ENCODE measurements around the gene FBXL7.

Gene FBXL7

DNA sequence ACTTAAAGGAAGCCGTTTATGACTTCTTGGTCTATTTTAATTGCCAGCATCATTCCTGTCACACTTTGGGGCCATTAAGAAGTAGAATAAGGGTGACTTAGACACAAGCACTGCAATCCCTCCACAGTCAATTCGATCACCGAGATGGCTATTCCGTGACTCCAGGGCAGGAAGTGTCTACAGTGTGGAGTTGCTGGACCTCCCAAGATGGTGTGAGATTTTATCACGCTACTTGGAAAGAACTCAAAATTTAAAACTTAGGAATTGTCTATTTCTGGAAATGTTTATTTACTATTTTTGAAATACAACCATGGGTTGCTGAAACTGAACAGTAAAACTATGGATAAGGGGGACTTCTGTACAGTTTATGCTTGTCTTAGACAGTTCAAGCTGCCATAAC is 6.2 kb downstream of the FBXL7 start:
- DNase-seq, result no peak

- no peak for DNase-seq
Observed at GRCh38 chr5:15506897-15507296, 6.9 kb downstream of the FBXL7 start.

DNA sequence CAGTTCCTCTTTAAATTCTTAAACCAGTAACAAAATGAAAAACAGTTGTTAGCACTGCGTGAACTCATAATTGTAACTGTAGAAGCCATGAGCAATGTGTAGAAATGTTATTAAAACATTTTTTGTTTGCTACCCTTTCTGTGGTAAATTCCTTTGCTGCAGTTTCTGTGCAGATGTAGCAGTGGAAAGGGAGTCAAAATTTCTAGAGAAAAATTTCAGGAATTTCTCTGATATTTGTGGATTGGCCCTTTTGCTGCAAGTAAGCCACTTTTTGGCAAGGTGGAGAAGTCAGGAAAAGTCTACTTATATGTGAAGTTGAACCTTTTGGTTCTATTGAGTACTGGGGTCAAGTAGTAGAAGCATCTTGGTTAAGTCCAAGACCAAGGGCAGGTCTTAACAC is 10.1 kb downstream of the FBXL7 start:
- DNase-seq, result no peak

- no peak for DNase-seq
Observed at GRCh38 chr5:15510831-15511230, 10.9 kb downstream of the FBXL7 start.

DNA sequence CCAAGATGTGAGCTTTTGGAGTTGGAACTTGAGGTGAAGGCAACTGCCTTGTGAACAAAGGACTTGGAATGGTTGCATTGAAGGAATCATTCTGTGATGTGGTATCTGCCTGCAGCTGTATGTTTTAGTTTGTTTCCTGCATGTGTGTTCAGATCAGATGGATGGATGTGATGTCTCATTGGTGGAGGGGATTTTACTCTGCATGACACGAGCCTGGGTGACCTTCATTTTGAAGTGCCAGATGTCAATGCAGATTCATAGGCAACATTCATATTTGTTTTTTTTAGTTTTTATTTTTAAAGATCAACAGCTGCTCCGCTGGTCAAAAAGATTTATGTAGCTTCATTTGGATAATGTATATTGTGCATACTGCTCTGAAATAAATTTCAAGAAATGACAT is 13.5 kb downstream of the FBXL7 start:
- no peak for DNase-seq

DNA sequence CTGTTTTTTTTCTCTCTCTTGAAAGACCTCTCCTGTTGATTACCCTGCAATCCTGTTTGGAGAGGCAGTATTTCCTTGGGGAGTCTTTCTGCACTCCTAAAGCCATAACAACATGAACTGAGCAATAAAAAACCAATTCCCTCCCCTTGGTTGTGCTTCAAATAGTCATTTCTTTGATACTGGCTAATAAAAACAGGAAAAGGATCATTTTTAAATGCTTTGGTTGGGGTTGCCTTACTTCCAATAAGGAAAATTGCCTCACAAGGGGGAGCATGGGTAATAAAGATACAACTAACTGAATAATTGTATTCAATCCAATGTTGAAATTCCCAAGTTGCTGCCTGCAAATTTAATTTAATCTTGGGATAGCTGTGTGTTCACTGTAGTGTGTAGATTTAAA is 13.9 kb downstream of the FBXL7 start:
- no peak for DNase-seq

- DNase-seq, result no peak
Observed at GRCh38 chr5:15515229-15515628, 15.2 kb downstream of the FBXL7 start.

GRCh38 chr5:15516486-15516885 is 16.5 kb downstream of the FBXL7 start:
- DNase-seq, result no peak

- no peak for DNase-seq
Observed at GRCh38 chr5:15518786-15519185, 18.8 kb downstream of the FBXL7 start.

DNA sequence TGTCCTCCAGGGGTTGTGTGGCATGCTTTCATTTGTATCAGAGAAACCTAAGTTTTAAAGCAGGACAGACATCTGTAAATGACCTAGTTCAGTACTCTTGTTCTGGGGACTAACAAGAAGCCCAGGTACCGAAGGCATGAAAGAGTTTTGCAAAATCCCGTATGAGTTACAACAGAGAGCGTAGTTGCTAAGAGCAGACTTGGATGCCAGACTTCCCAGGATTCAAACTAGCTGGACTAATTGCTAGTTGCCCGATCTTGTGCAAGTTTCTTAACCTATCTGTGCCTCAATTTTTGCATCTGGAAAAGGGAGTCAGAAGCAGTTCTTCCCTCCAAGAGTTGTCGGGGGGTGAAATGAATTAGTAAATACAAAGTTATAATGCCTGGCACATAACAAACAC is 20.9 kb downstream of the FBXL7 start:
- no peak for DNase-seq

DNA sequence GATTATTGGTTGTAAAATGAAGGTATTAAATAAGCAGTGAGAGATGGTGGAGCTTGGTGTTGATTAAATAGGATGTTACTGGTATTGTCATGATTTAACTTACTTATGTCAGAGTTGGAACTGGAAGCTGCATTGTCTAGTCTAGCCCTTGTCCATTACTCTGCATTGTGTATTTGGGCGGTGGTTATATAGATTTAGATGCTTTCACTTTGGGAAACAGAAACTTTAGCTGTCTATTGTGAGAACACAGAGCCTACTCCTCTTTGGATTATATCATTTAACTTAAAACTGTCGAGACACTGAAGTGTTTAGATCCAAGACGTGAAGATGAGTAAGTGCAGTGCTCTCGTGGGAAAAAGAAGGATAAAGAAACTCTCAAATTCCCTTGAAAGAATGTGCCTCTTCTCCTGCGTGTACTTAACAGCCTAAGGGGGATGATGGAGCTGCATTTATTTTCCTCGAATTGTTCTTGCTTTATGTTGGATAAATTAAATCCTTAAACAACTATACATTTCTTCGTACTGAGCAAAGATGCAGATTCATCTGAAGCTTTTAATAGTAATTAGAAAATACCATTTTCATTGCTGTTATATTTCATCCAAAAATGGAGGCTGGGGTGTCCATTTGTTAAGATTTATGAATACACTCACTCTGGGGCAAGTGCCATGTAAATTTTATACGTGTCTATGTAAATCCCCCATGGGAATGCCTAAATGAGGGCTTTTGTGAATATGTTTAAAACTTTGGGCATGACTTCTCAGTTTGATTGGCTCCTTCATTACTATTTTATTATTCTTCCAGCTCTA is 21.6 kb downstream of the FBXL7 start:
- no peak for DNase-seq

DNA sequence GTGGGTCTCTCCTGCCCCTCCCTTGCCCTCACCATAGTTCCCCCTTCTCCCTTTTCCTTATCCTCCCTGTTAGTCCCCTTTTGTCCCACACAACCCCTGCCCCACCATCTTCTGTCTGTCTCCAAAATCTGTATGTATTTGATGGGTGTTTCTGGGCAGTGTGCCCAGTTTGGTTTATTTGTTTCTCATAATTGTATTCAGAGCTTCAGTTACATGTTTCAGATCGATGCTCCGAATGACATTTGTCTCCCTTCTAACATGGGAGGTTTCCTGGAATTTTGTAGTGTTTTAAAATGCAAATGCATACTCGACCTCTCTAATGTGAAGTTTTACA is 22.2 kb downstream of the FBXL7 start:
- DNase-seq, result no peak

DNA sequence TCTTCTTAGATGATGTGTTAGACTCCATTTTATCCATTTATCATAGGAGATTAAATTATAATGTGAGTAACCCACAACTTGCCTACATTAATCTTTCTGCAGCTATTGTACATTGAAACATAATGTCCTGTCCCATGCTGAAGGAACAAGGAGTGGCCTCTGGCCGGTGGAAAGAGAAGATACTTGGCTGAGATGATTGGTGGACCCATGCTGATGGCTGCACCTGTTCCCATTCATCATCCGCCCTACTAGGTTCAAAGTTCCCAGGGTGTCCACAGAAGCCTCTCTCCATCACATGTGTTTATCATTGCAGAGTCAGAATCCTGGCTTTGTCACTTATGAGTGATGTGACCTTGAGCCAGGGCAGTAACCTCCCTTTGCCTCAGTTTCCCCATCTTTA is 24.7 kb downstream of the FBXL7 start:
- DNase-seq, result no peak

DNA sequence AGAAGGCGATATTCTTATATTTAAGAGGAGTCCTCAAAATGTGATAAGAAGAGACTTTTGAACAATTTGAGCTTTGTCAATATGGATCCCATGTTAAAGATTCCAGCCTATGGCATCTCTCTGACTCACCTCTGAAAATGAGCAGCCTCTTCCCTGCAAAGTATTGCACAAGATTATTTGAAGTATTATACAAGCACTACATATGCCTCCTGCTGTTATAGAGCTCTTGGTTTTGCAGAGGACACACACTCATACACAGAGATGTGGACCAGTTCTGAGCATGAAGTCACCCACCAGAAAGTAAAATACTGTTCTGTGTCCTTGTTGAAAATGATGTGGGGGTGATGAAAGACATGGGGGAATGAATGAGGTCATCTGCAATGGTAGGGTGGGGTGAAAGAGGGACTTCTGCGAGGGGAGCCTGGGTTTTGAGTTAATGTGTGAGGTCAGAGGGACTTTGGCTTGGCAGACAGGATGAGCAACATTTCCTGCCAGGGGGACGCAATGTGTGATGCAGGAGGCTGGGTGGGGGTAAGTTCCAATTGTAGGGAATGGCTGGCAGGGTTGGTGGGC is 25.8 kb downstream of the FBXL7 start:
- DNase-seq, result no peak

DNA sequence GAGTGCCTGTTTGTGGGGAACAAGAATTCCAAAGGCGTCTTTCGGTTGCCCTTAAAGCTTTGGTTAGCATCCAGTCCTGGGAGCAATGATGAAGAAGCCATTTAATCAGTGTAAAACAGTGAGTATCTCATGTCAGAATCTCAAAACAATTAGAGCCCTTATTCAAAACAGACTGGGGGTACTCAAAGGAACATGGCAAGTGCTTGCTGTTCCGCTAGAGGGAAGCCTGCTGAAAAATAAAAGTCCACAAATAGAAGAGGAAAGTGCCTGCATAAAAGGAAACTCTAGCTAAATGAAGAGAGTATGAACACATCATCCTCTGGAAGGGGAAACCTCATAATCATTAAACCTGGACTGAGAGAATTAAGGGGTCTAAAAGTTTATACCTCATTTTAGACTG is 26.4 kb downstream of the FBXL7 start:
- no peak for DNase-seq

DNA sequence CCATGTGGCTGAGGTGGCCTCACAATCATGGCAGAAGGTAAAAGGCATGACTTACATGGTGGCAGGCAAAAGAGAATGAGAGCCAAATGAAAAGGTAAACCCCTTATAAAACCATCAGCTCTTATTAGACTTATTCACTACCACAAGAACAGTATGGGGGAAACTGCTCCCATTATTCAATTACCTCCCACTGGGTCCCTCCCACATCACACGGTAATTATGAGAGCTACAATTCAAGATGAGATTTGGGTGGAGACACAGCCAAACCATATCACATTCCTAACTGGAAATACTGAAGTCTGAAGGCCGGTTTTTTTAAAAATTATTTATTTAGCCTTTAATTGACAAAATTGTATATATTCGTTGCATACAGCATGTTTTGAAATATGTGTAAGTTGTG is 28.5 kb downstream of the FBXL7 start:
- DNase-seq, result no peak

- no peak for DNase-seq
Observed at GRCh38 chr5:15529013-15529412, 29.0 kb downstream of the FBXL7 start.

- no peak for DNase-seq
Observed at GRCh38 chr5:15529821-15530220, 29.8 kb downstream of the FBXL7 start.

- no peak for DNase-seq
Observed at GRCh38 chr5:15533129-15533893, 33.3 kb downstream of the FBXL7 start.

DNA sequence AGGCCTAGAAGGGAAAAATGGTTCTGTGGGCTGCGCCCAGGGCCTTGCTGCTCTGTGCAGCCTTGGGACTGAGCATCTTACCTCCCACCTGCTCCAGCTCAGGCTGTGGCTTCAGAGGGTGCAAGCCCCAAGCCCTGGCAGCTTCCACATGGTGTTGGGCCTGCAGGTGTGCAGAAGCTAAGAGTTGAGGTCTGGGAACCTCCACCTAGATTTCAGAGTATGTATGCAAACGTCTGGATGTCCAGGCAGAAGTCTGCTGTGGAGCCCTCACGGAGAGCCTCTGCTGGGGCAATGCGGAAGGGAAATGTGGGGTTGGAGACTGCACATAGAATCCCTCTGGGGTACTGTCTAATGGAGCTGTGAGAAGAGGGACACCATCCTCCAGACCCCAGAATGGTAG is 36.0 kb downstream of the FBXL7 start:
- no peak for DNase-seq

DNA sequence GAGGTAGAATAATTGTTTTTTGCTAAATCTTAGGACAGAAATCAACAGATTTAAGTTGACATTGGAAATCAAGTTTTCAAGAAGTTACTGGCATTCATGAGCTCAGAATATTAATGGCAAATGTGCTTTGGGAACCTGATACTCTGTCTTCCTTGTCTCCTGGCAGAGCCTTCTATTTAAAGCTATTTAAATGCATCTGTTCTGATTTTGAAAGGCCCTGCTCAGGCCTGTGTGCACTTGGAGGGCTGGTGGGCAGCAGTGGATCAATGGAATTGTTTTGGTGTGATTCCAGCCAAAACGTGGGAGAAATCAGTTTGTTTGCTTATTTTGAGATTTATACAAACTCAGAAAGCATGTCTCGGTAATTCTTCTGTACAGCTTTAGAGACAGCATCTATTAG is 38.5 kb downstream of the FBXL7 start:
- DNase-seq, result no peak

DNA sequence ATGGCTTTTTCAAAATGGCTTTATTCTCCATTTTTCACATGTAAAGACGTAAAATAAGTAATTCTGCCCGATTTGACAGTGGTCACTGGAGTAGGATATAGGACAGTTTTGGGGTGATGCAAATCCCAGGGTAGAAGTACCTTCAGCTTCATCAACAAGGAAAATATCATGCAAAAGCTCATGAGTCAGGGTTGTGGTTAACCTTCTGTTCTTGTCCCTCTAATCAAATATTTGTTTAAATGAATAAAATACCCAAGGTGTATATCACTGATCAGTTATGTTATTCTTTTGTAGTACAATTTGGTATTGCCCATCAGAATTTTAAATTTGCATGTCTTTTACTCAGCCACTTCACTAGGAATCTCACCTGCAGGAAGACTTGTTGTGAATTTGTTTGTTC is 40.0 kb downstream of the FBXL7 start:
- DNase-seq, result no peak

- no peak for DNase-seq
Observed at GRCh38 chr5:15544039-15544438, 44.1 kb downstream of the FBXL7 start.

DNA sequence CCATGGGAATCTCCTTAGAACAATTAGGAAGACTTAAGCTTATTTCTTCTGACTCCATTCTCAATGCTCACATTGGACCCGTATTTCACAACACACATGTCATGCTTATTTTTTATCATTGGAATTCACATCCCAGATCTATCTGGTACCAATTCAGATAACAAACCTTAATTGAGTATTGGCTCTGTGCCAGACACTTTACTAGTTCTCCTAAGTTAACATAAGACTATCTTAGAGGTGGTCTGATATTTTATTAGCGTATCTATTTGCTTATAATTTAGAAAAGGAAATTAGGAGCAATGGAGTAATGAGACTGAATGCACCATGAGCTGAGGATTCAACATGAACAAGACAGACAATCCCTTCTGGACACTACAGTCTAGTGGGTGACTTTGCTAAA is 45.1 kb downstream of the FBXL7 start:
- DNase-seq, result no peak
